ENCODE results near the gene TRPT1.

GRCh38 chr11:64251753-64252002 is 25.7 kb upstream of the TRPT1 start:
- TF ChIP-seq CTCF (IDR thresholded peaks at IDR 0.05) (no peak), POLR2A (IDR thresholded peaks at IDR 0.05) (no peak)

Measured in testis (tissue), 2 donors.